Common myeloid progenitor, CD34-positive (primary cell): Measurements from ENCODE around the gene JUN.

ENCODE experiments used
- CTCF ChIA-PET: fragments of 350-600 bp; sonication (Branson Sonifier 250); formaldehyde crosslinking; loops from one replicate; lab custom pipeline; 2021; ENCODE audit warnings: antibody characterized with exemption; lab: Charles Lee
- POLR2A ChIA-PET: fragments of 350-600 bp; sonication (Branson Sonifier 250); formaldehyde crosslinking; loops from one replicate; lab custom pipeline; 2021; ENCODE audit warnings: antibody characterized with exemption; lab: Charles Lee
- DNase-seq, 3 donors: peaks; one replicate each; pipeline versions ENCODE4 v3.0.0 to v3.0.0-alpha.2; 2013
- H3K27ac ChIP-seq, 2 experiments: 1 replicate in 1 of 2; 2 replicates in 1 of 2; pipeline ENCODE4 v1.7.0; 2013; ENCODE audit warnings: inconsistent platforms in 2 of 2, low read length in 2 of 2, mild to moderate bottlenecking in 2 of 2, low read depth in 1 of 2, moderate library complexity in 1 of 2; ENCODE audit not compliant: severe bottlenecking in 2 of 2, insufficient read depth in 1 of 2, poor library complexity in 1 of 2
- H3K27me3 ChIP-seq, 5 experiments: replicated peaks in 2 of 5; 1 replicate in 3 of 5; 2 replicates in 2 of 5; pipeline versions ENCODE4 v1.6.1 to v1.7.0; 2013; ENCODE audit warnings: low read length in 4 of 5, mild to moderate bottlenecking in 2 of 5, moderate library complexity in 2 of 5, inconsistent platforms in 1 of 5; ENCODE audit not compliant: insufficient read depth in 5 of 5, control insufficient read depth in 4 of 5
- H3K36me3 ChIP-seq, 4 experiments: 1 replicate in 2 of 4; 2 replicates in 2 of 4; pipeline versions ENCODE4 v1.6.1 to v1.7.0; 2013; ENCODE audit warnings: low read length in 3 of 4, control low read depth in 1 of 4, mild to moderate bottlenecking in 1 of 4; ENCODE audit not compliant: control insufficient read depth in 4 of 4, insufficient read depth in 4 of 4
- H3K4me1 ChIP-seq, 4 experiments: 1 replicate in 3 of 4; 2 replicates in 1 of 4; pipeline versions ENCODE4 v1.6.1 to v1.7.1; 2013; ENCODE audit warnings: low read length in 3 of 4, mild to moderate bottlenecking in 3 of 4, control low read depth in 1 of 4, inconsistent platforms in 1 of 4, moderate library complexity in 1 of 4; ENCODE audit not compliant: control insufficient read depth in 4 of 4, insufficient read depth in 4 of 4; ENCODE audit errors: control extremely low read depth in 1 of 4
- H3K4me3 ChIP-seq, 7 experiments: 1 replicate in 4 of 7; 2 replicates in 3 of 7; pipeline versions ENCODE4 v1.5.1 to v1.7.0; 2013; ENCODE audit warnings: mild to moderate bottlenecking in 7 of 7, low read length in 6 of 7, moderate library complexity in 6 of 7, inconsistent platforms in 2 of 7, low read depth in 2 of 7, control low read depth in 1 of 7; ENCODE audit not compliant: insufficient read depth in 4 of 7, control insufficient read depth in 1 of 7; ENCODE audit errors: extremely low read depth in 1 of 7
- H3K9me3 ChIP-seq, 5 experiments: 1 replicate in 4 of 5; 2 replicates in 1 of 5; pipeline versions ENCODE4 v1.6.1 to v1.7.1; 2013; ENCODE audit warnings: low read length in 4 of 5, mild to moderate bottlenecking in 2 of 5, inconsistent platforms in 1 of 5, low read depth in 1 of 5, moderate library complexity in 1 of 5; ENCODE audit not compliant: control insufficient read depth in 4 of 5, insufficient read depth in 2 of 5; ENCODE audit errors: control extremely low read depth in 1 of 5
- WGBS: methylation state at CpG from one replicate; pipeline ENCODE4 v1.1.5; 2013; ENCODE audit not compliant: insufficient coverage; 5-methylcytosine and 5-hydroxymethylcytosine counted together

JUN gene

DNA sequence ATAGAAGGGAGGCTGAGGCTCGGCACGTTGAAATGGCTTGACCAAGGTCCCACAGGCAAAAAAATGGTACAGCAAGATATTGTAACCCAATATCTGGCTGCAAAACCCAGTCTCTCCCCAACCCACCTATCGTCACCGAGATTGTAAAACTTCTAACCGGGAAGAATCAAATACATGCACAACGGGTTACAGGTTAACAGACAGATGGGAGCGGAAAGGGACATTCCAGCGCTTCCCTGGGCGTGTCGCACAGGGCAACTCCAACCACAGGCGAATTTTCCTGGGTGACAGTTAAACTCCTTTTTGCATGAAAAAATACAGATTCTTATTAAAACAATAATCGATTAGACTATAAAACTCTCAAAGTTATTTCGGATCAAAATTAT lies 31.8 kb upstream of the JUN start:
- Histone ChIP-seq H3K4me1 (peaks cover 0 to 32% (median 26%) of the 10 kb centered on the region in 4 experiments), H3K27ac (peak overlapping the region in 1 of 2 experiments; percentile 85), H3K27me3 (no peaks in the 10 kb centered on the region), H3K4me3 (peak overlapping the region; percentile 5 to 79 (median 69)), H3K36me3 (no peaks in the 10 kb centered on the region), H3K9me3 (no peaks in the 10 kb centered on the region)
- DNase-seq: peak in 2 of 3 donors; percentile 19 to 37
- ChIA-PET POLR2A (interaction anchor here (1.0 kb wide), 1 partner anchor 34 kb away, joined by 3 read pairs; no protein-coding TSS in a partner anchor), CTCF (interaction anchor here (0.9 to 1.4 kb wide), 5 partner anchors 9 to 883 kb away, joined by 3 to 4 read pairs (median 3); no protein-coding TSS in a partner anchor)
- 0% methylated on average over 2 of the region's 13 CpGs for WGBS

GRCh38 chr1:58815069-58815685 lies 31.3 kb upstream of the JUN start:
- H3K4me1 ChIP-seq: peaks cover 0 to 32% (median 26%) of the 10 kb centered on the region in 4 experiments

DNA sequence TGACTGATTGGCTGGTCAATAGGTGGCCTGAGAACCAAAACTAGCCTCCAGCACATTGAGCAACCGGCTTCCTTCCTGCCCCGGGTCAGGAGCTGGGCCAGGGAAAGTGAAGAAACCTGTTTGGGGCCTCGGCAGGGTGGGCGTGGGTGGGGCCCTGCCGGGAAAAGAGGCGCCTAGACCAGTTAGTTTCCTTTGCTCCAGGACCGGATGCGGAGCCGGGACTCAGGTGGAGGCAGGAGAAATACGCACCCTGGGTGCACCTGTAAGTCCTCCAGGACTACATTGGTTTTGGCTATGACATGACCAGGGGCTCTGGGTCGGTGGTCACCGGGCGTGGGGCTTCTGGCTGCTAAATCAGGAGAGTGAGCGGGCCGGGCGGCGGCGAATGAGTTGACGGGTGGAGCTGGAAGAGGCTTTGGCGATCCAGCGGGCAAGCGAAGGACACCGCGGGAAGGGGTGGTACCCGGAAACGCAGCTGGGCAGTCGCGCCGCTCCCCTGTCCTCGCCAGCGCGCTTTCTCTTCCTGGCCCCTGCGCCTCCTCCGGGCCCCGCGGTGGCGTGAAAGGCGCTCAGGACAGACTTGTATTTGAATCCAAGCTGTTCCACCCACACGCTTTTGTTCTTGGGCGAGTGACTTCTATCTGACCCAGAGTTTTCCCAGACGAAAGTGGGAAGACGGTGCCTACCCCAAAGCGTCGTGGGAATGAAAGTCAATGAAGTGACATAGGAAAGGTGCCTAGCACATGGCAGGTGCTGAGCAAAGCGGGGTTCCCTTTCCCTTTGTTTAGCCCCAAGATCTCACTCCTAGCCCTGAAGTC lies 30.6 kb upstream of the JUN start:
- 84% methylated on average over 42 of the region's 45 CpGs for WGBS
- Histone ChIP-seq H3K36me3 (no peaks in the 10 kb centered on the region), H3K27me3 (no peaks in the 10 kb centered on the region), H3K4me1 (peaks cover 0 to 34% (median 25%) of the 10 kb centered on the region in 4 experiments), H3K9me3 (no peaks in the 10 kb centered on the region), H3K27ac (no peak overlapping the region), H3K4me3 (peak overlapping the region in 4 of 7 experiments; percentile 40 to 79 (median 72))
- CTCF ChIA-PET: interaction anchor here (0.9 to 1.2 kb wide), 3 partner anchors 20 to 122 kb away, joined by 3 to 4 read pairs (median 3); no protein-coding TSS in a partner anchor
- POLR2A ChIA-PET: no interaction called here
- DNase-seq: peak in 2 of 3 donors; percentile 9 to 31

More at GRCh38 chr1:58815069-58815685, 31.3 kb upstream of the JUN start:
- Histone ChIP-seq H3K27me3 (no peaks in the 10 kb centered on the region), H3K4me3 (peak overlapping the region in 6 of 7 experiments; percentile 64 to 79 (median 70)), H3K9me3 (no peaks in the 10 kb centered on the region), H3K36me3 (no peaks in the 10 kb centered on the region), H3K27ac (peak overlapping the region in 1 of 2 experiments; percentile 85)
- peak; percentile 67 to 86 (median 77) for DNase-seq
- CTCF ChIA-PET: interaction anchor here (0.9 kb wide), 1 partner anchor 26 kb away, joined by 4 read pairs; no protein-coding TSS in a partner anchor
- WGBS: 5% methylated on average over 24 of the region's 36 CpGs
- POLR2A ChIA-PET: no interaction called here

- ChIA-PET CTCF (interaction anchor here (0.9 to 1.2 kb wide), 3 partner anchors 20 to 123 kb away, joined by 3 to 4 read pairs (median 3); no protein-coding TSS in a partner anchor), POLR2A (no interaction called here)
- H3K27ac ChIP-seq: no peak overlapping the region
- DNase-seq: no peak
- H3K27me3 ChIP-seq: no peaks in the 10 kb centered on the region
- peaks cover 0 to 38% (median 25%) of the 10 kb centered on the region in 4 experiments for H3K4me1 ChIP-seq
- H3K9me3 ChIP-seq: no peaks in the 10 kb centered on the region
- H3K4me3 ChIP-seq: no peak overlapping the region
- no peaks in the 10 kb centered on the region for H3K36me3 ChIP-seq
- 98% methylated on average over 7 of the region's 7 CpGs for WGBS
Measured at GRCh38 chr1:58813801-58814200, 30.0 kb upstream of the JUN start.

DNA sequence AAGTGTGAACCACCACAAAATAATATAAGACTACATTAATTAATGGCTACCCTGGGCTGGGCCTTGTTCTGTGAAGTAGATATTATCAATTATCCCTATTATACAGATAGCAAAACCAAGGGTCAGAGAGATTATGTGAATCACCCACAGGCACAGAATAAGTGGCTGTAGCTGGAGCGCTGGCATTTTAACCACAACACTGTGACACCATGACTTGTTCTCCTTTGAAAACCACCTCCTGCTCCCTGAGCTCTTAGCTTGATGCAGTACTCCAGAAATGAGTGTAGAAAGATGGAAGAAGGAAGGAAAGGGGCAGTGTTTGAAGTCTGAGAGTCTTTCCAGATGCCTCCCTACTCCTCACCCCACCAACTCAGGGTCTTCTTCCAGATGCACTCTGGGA lies 29.5 kb upstream of the JUN start:
- no peak overlapping the region for H3K4me3 ChIP-seq
- H3K36me3 ChIP-seq: no peaks in the 10 kb centered on the region
- WGBS: no CpG with 5 or more reads among the region's 1 CpG
- ChIA-PET CTCF (interaction anchor here (1.0 to 1.2 kb wide), 2 partner anchors 19 to 123 kb away, joined by 3 read pairs; no protein-coding TSS in a partner anchor), POLR2A (no interaction called here)
- H3K27me3 ChIP-seq: no peaks in the 10 kb centered on the region
- H3K4me1 ChIP-seq: peaks cover 0 to 38% (median 25%) of the 10 kb centered on the region in 4 experiments
- H3K9me3 ChIP-seq: no peaks in the 10 kb centered on the region
- no peak overlapping the region for H3K27ac ChIP-seq
- peak in 2 of 3 donors; percentile 30 to 45 for DNase-seq

- peaks cover 0 to 38% (median 25%) of the 10 kb centered on the region in 4 experiments for H3K4me1 ChIP-seq
- no peak overlapping the region for H3K4me3 ChIP-seq
- H3K27me3 ChIP-seq: no peaks in the 10 kb centered on the region
- ChIA-PET CTCF (no interaction called here), POLR2A (no interaction called here)
- no peak overlapping the region for H3K27ac ChIP-seq
- no peak for DNase-seq
- 100% methylated on average over 1 of the region's 4 CpGs for WGBS
- no peaks in the 10 kb centered on the region for H3K36me3 ChIP-seq
- H3K9me3 ChIP-seq: no peaks in the 10 kb centered on the region
Measured at GRCh38 chr1:58812926-58813325, 29.1 kb upstream of the JUN start.
